Endodermal cell (in vitro differentiated cells): ENCODE results near the gene GH2. TPM values are rescaled to one million over a fixed set of nuclear protein-coding genes. Genes with fewer than 3 reads are reported as not detected.

Source experiments
- DNase-seq: peaks from one replicate; pipeline ENCODE4 v3.0.0-alpha.2; 2017
- H3K27ac ChIP-seq: 2 replicates; pipeline ENCODE4 v1.5.1; 2013; ENCODE audit warnings: mild to moderate bottlenecking, low read depth, low read length, moderate library complexity
- H3K27me3 ChIP-seq: 2 replicates; pipeline ENCODE4 v1.6.1; 2013; ENCODE audit warnings: mild to moderate bottlenecking, low read length, moderate library complexity; ENCODE audit not compliant: insufficient read depth, control insufficient read depth, poor library complexity, severe bottlenecking
- H3K36me3 ChIP-seq: 2 replicates; pipeline ENCODE4 v1.7.0; 2013; ENCODE audit warnings: mild to moderate bottlenecking, low read length, moderate library complexity; ENCODE audit not compliant: control insufficient read depth, insufficient read depth
- H3K4me1 ChIP-seq: one replicate; pipeline ENCODE4 v1.7.0; 2013; ENCODE audit warnings: low read length; ENCODE audit not compliant: control insufficient read depth, insufficient read depth
- H3K4me3 ChIP-seq: 2 replicates; pipeline ENCODE4 v1.5.1; 2013; ENCODE audit warnings: mild to moderate bottlenecking, low read length, moderate library complexity
- H3K9ac ChIP-seq: 2 replicates; pipeline ENCODE4 v1.6.1; 2013; ENCODE audit warnings: mild to moderate bottlenecking, low read length, moderate library complexity; ENCODE audit not compliant: poor library complexity, severe bottlenecking; ENCODE audit errors: extremely low read depth
- H3K9me3 ChIP-seq: 2 replicates; pipeline ENCODE4 v1.6.1; 2013; ENCODE audit warnings: mild to moderate bottlenecking, low read length, moderate library complexity; ENCODE audit not compliant: control insufficient read depth
- H3K27ac Mint-ChIP-seq: 2 replicates; pipeline ENCODE4 v1.8.0; 2020; ENCODE audit warnings: mixed read lengths
- H3K27me3 Mint-ChIP-seq: 2 replicates; pipeline ENCODE4 v1.8.0; 2021; ENCODE audit warnings: mild to moderate bottlenecking, mixed read lengths; ENCODE audit not compliant: insufficient read depth
- H3K36me3 Mint-ChIP-seq: 2 replicates; pipeline ENCODE4 v1.8.0; 2020; ENCODE audit warnings: low read depth, mixed read lengths
- H3K4me1 Mint-ChIP-seq: 2 replicates; pipeline ENCODE4 v1.8.0; 2020; ENCODE audit warnings: mixed read lengths
- H3K4me3 Mint-ChIP-seq: 2 replicates; pipeline ENCODE4 v1.8.0; 2020; ENCODE audit warnings: mild to moderate bottlenecking, moderate library complexity, mixed read lengths
- H3K9me3 Mint-ChIP-seq: 2 replicates; pipeline ENCODE4 v1.8.0; 2020; ENCODE audit warnings: mild to moderate bottlenecking, mixed read lengths
- CTCF ChIP-seq: fragments of 200-600 bp; sonication (generic); conservative IDR thresholded peaks from 2 replicates; pipeline ENCODE4 v1.5.0; 2021; ENCODE audit warnings: antibody characterized with exemption, mild to moderate bottlenecking
- WGBS, 2 experiments: methylation state at CpG; one replicate each; pipeline versions ENCODE4 v1.1.5 to v1.1.7; 2013; ENCODE audit warnings: missing lambda C conversion rate in 2 of 2, mixed read lengths in 1 of 2; ENCODE audit not compliant: insufficient coverage in 1 of 2, insufficient read length in 1 of 2; 5-methylcytosine and 5-hydroxymethylcytosine counted together
- total RNA-seq, 2 donors: library from RNA; stranded (reverse); fragmentation: NEBNext Ultra II Directional in 1 of 2; extraction: Animal tissue kit (Norgen Biotek cat#: 25700) in 1 of 2; gene quantifications; 2 replicates in 1 of 2; 3 replicates in 1 of 2; pipeline ENCODE4 v1.2.1, GENCODE V29; 2021

Gene GH2
- total RNA-seq, 2 donors from 2014 or later: 0.42 to 0.49 TPM

- peak; percentile 80 for TF ChIP-seq CTCF
- Histone ChIP-seq H3K36me3 (peaks cover 56% of the 10 kb centered on the region), H3K4me1 (no peaks in the 10 kb centered on the region), H3K4me3 (no peak overlapping the region), H3K27ac (no peak overlapping the region), H3K9me3 (no peaks in the 10 kb centered on the region), H3K27me3 (no peaks in the 10 kb centered on the region), H3K9ac (no peak overlapping the region)
- Mint-ChIP-seq H3K9me3 (no peaks in the 10 kb centered on the region), H3K36me3 (peaks cover 66% of the 10 kb centered on the region), H3K27ac (no peak overlapping the region), H3K27me3 (no peaks in the 10 kb centered on the region), H3K4me3 (no peak overlapping the region), H3K4me1 (peaks cover 2% of the 10 kb centered on the region)
- 63 to 71% methylated on average over 9 to 13 of the region's 13 CpGs for WGBS, 2 experiments
- DNase-seq: peak; percentile 95
Observed at GRCh38 chr17:63834431-63835166, 47.1 kb downstream of the GH2 start.

- Mint-ChIP-seq H3K36me3 (peaks cover 73% of the 10 kb centered on the region), H3K27me3 (no peaks in the 10 kb centered on the region), H3K4me1 (peaks cover 3% of the 10 kb centered on the region), H3K4me3 (no peak overlapping the region), H3K9me3 (no peaks in the 10 kb centered on the region), H3K27ac (no peak overlapping the region)
- Histone ChIP-seq H3K4me3 (no peak overlapping the region), H3K9me3 (no peaks in the 10 kb centered on the region), H3K36me3 (peaks cover 64% of the 10 kb centered on the region), H3K9ac (no peak overlapping the region), H3K27ac (no peak overlapping the region), H3K27me3 (no peaks in the 10 kb centered on the region), H3K4me1 (no peaks in the 10 kb centered on the region)
- WGBS, 2 experiments: 94 to 100% methylated on average over 4 to 15 of the region's 15 CpGs
- no peak for TF ChIP-seq CTCF
- no peak for DNase-seq
Observed at GRCh38 chr17:63833741-63834373, 47.9 kb downstream of the GH2 start.

- Histone ChIP-seq H3K4me3 (no peak overlapping the region), H3K9ac (no peak overlapping the region), H3K27me3 (no peaks in the 10 kb centered on the region), H3K36me3 (peaks cover 67% of the 10 kb centered on the region), H3K27ac (no peak overlapping the region), H3K4me1 (no peaks in the 10 kb centered on the region), H3K9me3 (no peaks in the 10 kb centered on the region)
- Mint-ChIP-seq H3K27me3 (no peaks in the 10 kb centered on the region), H3K9me3 (no peaks in the 10 kb centered on the region), H3K36me3 (peaks cover 75% of the 10 kb centered on the region), H3K4me1 (peaks cover 8% of the 10 kb centered on the region), H3K27ac (no peak overlapping the region), H3K4me3 (no peak overlapping the region)
- no peak for TF ChIP-seq CTCF
- DNase-seq: no peak
- 95 to 97% methylated on average over 11 to 14 of the region's 14 CpGs for WGBS, 2 experiments
Observed at GRCh38 chr17:63833026-63833740, 48.6 kb downstream of the GH2 start.
